Gastroesophageal sphincter (tissue), 3 donors: ENCODE results near the gene NECTIN1.

Experiments used
- EP300 ChIP-seq: sonication (generic); formaldehyde crosslinking; IDR thresholded peaks from one replicate; pipeline ENCODE4 v1.6.1; 2017; ENCODE audit warnings: antibody characterized with exemption, mild to moderate bottlenecking
- POLR2A ChIP-seq, 2 donors: fragments of 450-650 bp; IDR thresholded peaks; one replicate each; pipeline ENCODE4 v1.6.1; 2017; ENCODE audit warnings: antibody characterized with exemption in 2 of 2, mild to moderate bottlenecking in 2 of 2, moderate library complexity in 1 of 2
- POLR2AphosphoS5 ChIP-seq: sonication (generic); formaldehyde crosslinking; IDR thresholded peaks from one replicate; pipeline ENCODE4 v1.6.1; 2017; ENCODE audit warnings: antibody characterized with exemption
- TF ChIP-seq, protein P1 (sequence below), 4 experiments: fragments of 200-600 bp in 2 of 4; fragments of 450-650 bp in 2 of 4; sonication (generic) in 1 of 4; IDR thresholded peaks; one replicate each; pipeline ENCODE4 v1.5.1; 2017 to 2019; ENCODE audit warnings: antibody characterized with exemption in 4 of 4, mild to moderate bottlenecking in 2 of 4, moderate library complexity in 2 of 4

DNA sequence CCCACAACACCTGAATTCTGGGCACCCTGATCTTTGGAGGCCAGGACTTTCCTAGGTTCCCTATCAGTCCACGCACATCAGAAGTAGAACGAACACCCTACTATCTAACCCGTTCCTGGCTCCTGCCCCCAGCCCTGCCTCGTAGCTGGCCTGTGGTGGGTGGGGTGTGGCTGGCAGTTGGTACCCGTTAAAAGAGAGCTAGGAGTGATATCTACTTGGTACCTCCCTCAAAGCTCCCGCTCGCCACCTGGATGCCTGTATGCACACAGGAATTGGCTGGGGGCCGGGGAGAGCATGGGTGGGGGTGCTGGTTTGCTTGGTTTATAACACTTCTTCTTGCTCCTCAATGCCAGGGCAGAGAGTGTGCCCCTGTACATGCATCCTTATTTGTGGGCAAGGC is 14.0 kb upstream of the NECTIN1 start:
- TF ChIP-seq, protein P1, sequence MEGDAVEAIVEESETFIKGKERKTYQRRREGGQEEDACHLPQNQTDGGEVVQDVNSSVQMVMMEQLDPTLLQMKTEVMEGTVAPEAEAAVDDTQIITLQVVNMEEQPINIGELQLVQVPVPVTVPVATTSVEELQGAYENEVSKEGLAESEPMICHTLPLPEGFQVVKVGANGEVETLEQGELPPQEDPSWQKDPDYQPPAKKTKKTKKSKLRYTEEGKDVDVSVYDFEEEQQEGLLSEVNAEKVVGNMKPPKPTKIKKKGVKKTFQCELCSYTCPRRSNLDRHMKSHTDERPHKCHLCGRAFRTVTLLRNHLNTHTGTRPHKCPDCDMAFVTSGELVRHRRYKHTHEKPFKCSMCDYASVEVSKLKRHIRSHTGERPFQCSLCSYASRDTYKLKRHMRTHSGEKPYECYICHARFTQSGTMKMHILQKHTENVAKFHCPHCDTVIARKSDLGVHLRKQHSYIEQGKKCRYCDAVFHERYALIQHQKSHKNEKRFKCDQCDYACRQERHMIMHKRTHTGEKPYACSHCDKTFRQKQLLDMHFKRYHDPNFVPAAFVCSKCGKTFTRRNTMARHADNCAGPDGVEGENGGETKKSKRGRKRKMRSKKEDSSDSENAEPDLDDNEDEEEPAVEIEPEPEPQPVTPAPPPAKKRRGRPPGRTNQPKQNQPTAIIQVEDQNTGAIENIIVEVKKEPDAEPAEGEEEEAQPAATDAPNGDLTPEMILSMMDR (IDR thresholded peaks at IDR 0.05) = no peak
- TF ChIP-seq POLR2A (IDR thresholded peaks at IDR 0.05) = no peak
- no peak for TF ChIP-seq EP300
- no peak for TF ChIP-seq POLR2AphosphoS5
